Keratinocyte (primary cell): ENCODE data around the gene KLHL29. TPM values are rescaled to one million over a fixed set of nuclear protein-coding genes. Genes with fewer than 3 reads are reported as not detected.

Source experiments
- DNase-seq: peaks from one replicate; pipeline ENCODE4 v3.0.0-alpha.2; 2011; ENCODE audit warnings: low read depth, missing footprints, low spot score
- FAIRE-seq: peaks from 2 replicates; lab custom pipeline; 2011; peaks lifted over from hg19 to GRCh38; lab: Jason Lieb, UNC
- H2AFZ ChIP-seq: 2 replicates; pipeline ENCODE4 v1.6.0; 2012; ENCODE audit warnings: low read length, control low read depth, inconsistent platforms; ENCODE audit not compliant: control insufficient read depth
- H3K27ac ChIP-seq: 2 replicates; pipeline ENCODE4 v1.5.1; 2011; ENCODE audit warnings: low read length; ENCODE audit not compliant: control insufficient read depth, insufficient read depth
- H3K27me3 ChIP-seq: 3 replicates; pipeline ENCODE4 v1.6.0; 2011; ENCODE audit warnings: low read length; ENCODE audit not compliant: control insufficient read depth, insufficient read depth; ENCODE audit errors: extremely low read depth
- H3K36me3 ChIP-seq, 2 experiments: 2 replicates in 1 of 2; 3 replicates in 1 of 2; pipeline ENCODE4 v1.5.1; 2011; ENCODE audit warnings: low read length in 2 of 2, mild to moderate bottlenecking in 1 of 2; ENCODE audit not compliant: control insufficient read depth in 2 of 2, insufficient read depth in 2 of 2; ENCODE audit errors: extremely low read depth in 1 of 2
- H3K4me1 ChIP-seq: 3 replicates; pipeline ENCODE4 v1.5.1; 2011; ENCODE audit warnings: low read length; ENCODE audit not compliant: control insufficient read depth, insufficient read depth; ENCODE audit errors: extremely low read depth
- H3K4me2 ChIP-seq: 3 replicates; pipeline ENCODE4 v1.6.0; 2011; ENCODE audit warnings: low read depth, low read length; ENCODE audit not compliant: control insufficient read depth, insufficient read depth; ENCODE audit errors: extremely low read depth
- H3K4me3 ChIP-seq, 3 experiments: fragments of 200-600 bp in 1 of 3; sonication (generic) in 1 of 3; 2 replicates in 2 of 3; 3 replicates in 1 of 3; pipeline ENCODE4 v1.5.1; 2011 to 2016; ENCODE audit warnings: low read length in 3 of 3, mild to moderate bottlenecking in 3 of 3, control low read depth in 2 of 3, inconsistent platforms in 1 of 3, low read depth in 1 of 3, mixed read lengths in 1 of 3, mixed run types in 1 of 3, moderate library complexity in 1 of 3; ENCODE audit not compliant: control insufficient read depth in 2 of 3, insufficient read depth in 2 of 3; ENCODE audit errors: extremely low read depth in 1 of 3
- H3K79me2 ChIP-seq: 2 replicates; pipeline ENCODE4 v1.6.0; 2012; ENCODE audit warnings: low read length; ENCODE audit not compliant: control insufficient read depth, insufficient read depth
- H3K9ac ChIP-seq: 3 replicates; pipeline ENCODE4 v1.6.0; 2011; ENCODE audit warnings: low read length; ENCODE audit not compliant: control insufficient read depth, insufficient read depth; ENCODE audit errors: extremely low read depth
- H3K9me1 ChIP-seq: 3 replicates; pipeline ENCODE4 v1.6.0; 2011; ENCODE audit warnings: low read length; ENCODE audit not compliant: control insufficient read depth, insufficient read depth; ENCODE audit errors: extremely low read depth
- H3K9me3 ChIP-seq: 2 replicates; pipeline ENCODE4 v1.5.1; 2012; ENCODE audit warnings: low read depth, low read length; ENCODE audit not compliant: control insufficient read depth
- H4K20me1 ChIP-seq: 3 replicates; pipeline ENCODE4 v1.6.0; 2011; ENCODE audit warnings: low read length; ENCODE audit not compliant: control insufficient read depth, insufficient read depth; ENCODE audit errors: extremely low read depth
- CTCF ChIP-seq, 3 experiments: IDR thresholded peaks in 1 of 3; conservative IDR thresholded peaks in 1 of 3; optimal IDR thresholded peaks in 1 of 3; 2 replicates in 2 of 3; 3 replicates in 1 of 3; pipeline versions ENCODE3 to v1.5.1; 2011; ENCODE audit warnings: low read length in 3 of 3, mild to moderate bottlenecking in 3 of 3, moderate library complexity in 2 of 3, control low read depth in 1 of 3, inconsistent platforms in 1 of 3; ENCODE audit not compliant: insufficient read depth in 2 of 3; ENCODE audit errors: extremely low read depth in 1 of 3
- EZH2 ChIP-seq: IDR thresholded peaks from one replicate; pipeline ENCODE4 v1.6.1; 2012; ENCODE audit warnings: inconsistent platforms, mild to moderate bottlenecking, low read length, moderate library complexity
- dilution Hi-C: fragments of 300-500 bp; cut with MboI; formaldehyde crosslinking; loops from one replicate; pipeline ENCODE4 v1.7.0; 2020; ENCODE audit warnings: low sequenced_read_pairs; ENCODE audit not compliant: extremely low pct_ligation_motif_present
- polyA plus RNA-seq, 5 experiments: library from polyadenylated mRNA; depleted of rRNA in 3 of 5; stranded (reverse) in 3 of 5; stranded (forward) in 1 of 5; unstranded in 1 of 5; fragments of >200 nt; gene quantifications; 1 replicate in 1 of 5; 2 replicates in 3 of 5; 3 replicates in 1 of 5; pipeline versions ENCODE4 v1.2.1 to v1.2.3, GENCODE V29; 2011 to 2012; ENCODE audit warnings: missing spikeins in 2 of 5, low read depth in 1 of 5, low replicate concordance in 1 of 5

Gene KLHL29
- polyA plus RNA-seq, 1 donor (not counting 4 experiments of a cell fraction or from before 2014, with no cell fraction given), result 4.7 TPM

DNA sequence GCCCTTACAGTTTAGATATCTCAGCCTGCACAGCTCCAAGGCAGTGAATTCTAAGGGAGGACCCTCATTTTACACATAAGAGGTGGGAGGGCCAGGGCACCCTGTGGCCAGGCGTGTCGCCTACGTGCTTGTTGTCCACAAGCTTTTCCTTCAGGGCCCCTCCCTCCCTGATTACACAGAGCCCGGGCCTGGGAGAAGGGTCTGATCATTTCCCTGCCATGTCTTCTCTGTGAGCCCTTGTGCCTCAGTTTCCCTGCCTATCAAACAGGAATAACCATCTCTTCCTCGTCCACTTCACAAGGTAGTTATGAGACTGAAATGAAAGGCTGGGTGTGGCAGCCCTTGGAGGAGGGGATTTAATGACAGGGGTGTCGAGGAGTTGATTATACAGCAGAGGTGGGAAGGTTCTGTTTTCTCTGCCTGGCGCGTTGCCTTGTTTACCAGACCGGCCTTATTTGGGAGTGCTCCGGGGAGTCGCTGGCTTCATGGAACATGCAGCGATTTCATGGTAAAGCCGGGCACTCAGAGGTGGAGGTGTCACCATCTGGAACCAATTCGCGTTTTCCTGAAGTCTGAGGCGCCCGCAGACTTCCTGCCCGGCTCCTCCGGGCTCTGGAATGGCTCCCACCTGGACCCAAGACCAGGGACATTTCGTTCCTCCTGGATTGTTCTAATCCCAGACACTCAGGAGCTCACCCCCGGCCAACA, 208.9 kb downstream of the KLHL29 start:
- Histone ChIP-seq H2AFZ (no peak overlapping the region), H3K27ac (no peak overlapping the region), H3K9me1 (no peaks in the 10 kb centered on the region), H3K36me3 (no peaks in the 10 kb centered on the region), H3K4me2 (no peak overlapping the region), H3K4me3 (no peak overlapping the region), H3K79me2 (no peaks in the 10 kb centered on the region), H3K9ac (no peak overlapping the region), H4K20me1 (peaks cover 6% of the 10 kb centered on the region), H3K4me1 (peaks cover 4% of the 10 kb centered on the region), H3K9me3 (no peaks in the 10 kb centered on the region), H3K27me3 (no peaks in the 10 kb centered on the region)
- TF ChIP-seq EZH2 (no peak), CTCF (optimal IDR thresholded peaks at IDR 0.05 in 1 of 3, IDR thresholded peaks at IDR 0.05 in 1 of 3, conservative IDR thresholded peaks at IDR 0.05 in 1 of 3; ENCODE audit: extremely low read depth in 1 of 3, insufficient read depth in 2 of 3, low read length in 3 of 3) (no peak)
- no peak for DNase-seq
- dilution Hi-C loops, result no loop called here
- FAIRE-seq, result no peak

GRCh38 chr2:23594460-23594825, 209.5 kb downstream of the KLHL29 start:
- FAIRE-seq, result no peak
- H3K9me3 ChIP-seq, result no peaks in the 10 kb centered on the region
- no peak overlapping the region for H3K4me3 ChIP-seq
- no peaks in the 10 kb centered on the region for H3K79me2 ChIP-seq
- H3K4me1 ChIP-seq, result peaks cover 4% of the 10 kb centered on the region
- H2AFZ ChIP-seq, result no peak overlapping the region
- H3K9ac ChIP-seq, result no peak overlapping the region
- H3K9me1 ChIP-seq, result no peaks in the 10 kb centered on the region
- H4K20me1 ChIP-seq, result peaks cover 6% of the 10 kb centered on the region
- H3K27ac ChIP-seq, result no peak overlapping the region
- no peaks in the 10 kb centered on the region for H3K27me3 ChIP-seq
- dilution Hi-C loops, result no loop called here
- DNase-seq, result no peak
- TF ChIP-seq EZH2 (no peak), CTCF (optimal IDR thresholded peaks at IDR 0.05 in 1 of 3, IDR thresholded peaks at IDR 0.05 in 1 of 3, conservative IDR thresholded peaks at IDR 0.05 in 1 of 3; ENCODE audit: extremely low read depth in 1 of 3, insufficient read depth in 2 of 3, low read length in 3 of 3) (no peak)
- no peak overlapping the region for H3K4me2 ChIP-seq
- H3K36me3 ChIP-seq, result no peaks in the 10 kb centered on the region
